BLaER1 treated with 17β-estradiol and CSF1 and Interleukin-3, amounts not matched to agents 10 nM and 100 nM (cell line): Measurements from ENCODE around the gene PSMD12.
A peak's percentile ranks its signal among the peaks of the same experiment; 100 is the strongest.

Source experiments
- H3K27ac ChIP-seq, 11 experiments: shearing (Covaris generic); formaldehyde crosslinking; 2 replicates each; pipeline ENCODE4 v1.8.1; 2022
- H3K27me3 ChIP-seq, 11 experiments: shearing (Covaris generic); formaldehyde crosslinking; 2 replicates each; pipeline ENCODE4 v1.8.1; 2022
- H3K36me3 ChIP-seq, 11 experiments: shearing (Covaris generic); formaldehyde crosslinking; 2 replicates each; pipeline ENCODE4 v1.8.1; 2022
- H3K4me1 ChIP-seq, 10 experiments: shearing (Covaris generic); formaldehyde crosslinking; 2 replicates each; pipeline ENCODE4 v1.8.1; 2022
- H3K4me2 ChIP-seq, 11 experiments: shearing (Covaris generic); formaldehyde crosslinking; 2 replicates each; pipeline ENCODE4 v1.8.1; 2022
- H3K4me3 ChIP-seq, 10 experiments: shearing (Covaris generic); formaldehyde crosslinking; 2 replicates each; pipeline ENCODE4 v1.8.1; 2022
- H3K9ac ChIP-seq, 11 experiments: shearing (Covaris generic); formaldehyde crosslinking; 2 replicates each; pipeline ENCODE4 v1.8.1; 2022
- H3K9me3 ChIP-seq, 11 experiments: shearing (Covaris generic); formaldehyde crosslinking; replicated peaks in 1 of 11; 2 replicates each; pipeline ENCODE4 v1.8.1; 2022
- H4K20me1 ChIP-seq, 11 experiments: shearing (Covaris generic); formaldehyde crosslinking; 2 replicates each; pipeline ENCODE4 v1.8.1; 2022
- Cebpa-rat ChIP-seq, 11 experiments: shearing (Covaris generic); IDR thresholded peaks; 2 replicates each; pipeline ENCODE4 v1.8.1; 2022

The PSMD12 gene

DNA sequence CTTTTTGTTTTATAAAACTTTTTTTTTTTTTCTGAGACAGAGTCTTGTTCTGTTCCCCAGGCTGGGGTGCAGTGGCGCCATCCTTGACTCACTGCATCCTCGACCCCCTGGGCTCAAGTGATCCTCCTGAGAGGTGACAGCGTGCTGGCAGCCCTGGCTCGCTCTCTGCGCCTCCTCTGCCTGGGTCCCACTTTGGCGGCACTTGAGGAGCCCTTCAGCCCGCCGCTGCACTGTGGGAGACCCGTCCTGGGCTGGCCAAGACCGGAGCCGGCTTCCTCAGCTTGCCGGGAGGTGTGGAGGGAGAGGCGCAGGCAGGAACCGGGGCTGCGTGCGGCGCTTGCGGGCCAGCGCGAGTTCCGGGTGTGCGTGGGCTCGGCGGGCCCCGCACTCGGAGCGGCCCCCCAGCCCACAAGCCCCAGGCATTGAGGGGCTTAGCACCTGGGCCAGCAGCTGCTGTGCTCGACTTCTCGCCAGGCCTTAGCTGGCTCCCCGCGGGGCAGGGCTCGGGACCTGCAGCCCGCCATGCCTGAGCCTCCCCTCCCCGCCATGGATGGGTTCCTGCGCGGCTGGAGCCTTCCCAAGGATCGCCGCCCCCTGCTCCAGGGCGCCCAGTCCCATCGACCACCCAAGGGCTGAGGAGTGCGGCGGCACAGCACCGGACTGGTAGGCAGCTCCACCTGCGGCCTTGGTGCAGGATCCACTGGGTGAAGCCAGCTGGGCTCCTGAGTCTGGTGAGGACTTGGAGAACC, 71.8 kb downstream of the PSMD12 start:
- peak overlapping the region in 5 of 11 experiments; percentile 15 to 89 (median 59); a peak in 6 of 22 replicates for H3K4me2 ChIP-seq

DNA sequence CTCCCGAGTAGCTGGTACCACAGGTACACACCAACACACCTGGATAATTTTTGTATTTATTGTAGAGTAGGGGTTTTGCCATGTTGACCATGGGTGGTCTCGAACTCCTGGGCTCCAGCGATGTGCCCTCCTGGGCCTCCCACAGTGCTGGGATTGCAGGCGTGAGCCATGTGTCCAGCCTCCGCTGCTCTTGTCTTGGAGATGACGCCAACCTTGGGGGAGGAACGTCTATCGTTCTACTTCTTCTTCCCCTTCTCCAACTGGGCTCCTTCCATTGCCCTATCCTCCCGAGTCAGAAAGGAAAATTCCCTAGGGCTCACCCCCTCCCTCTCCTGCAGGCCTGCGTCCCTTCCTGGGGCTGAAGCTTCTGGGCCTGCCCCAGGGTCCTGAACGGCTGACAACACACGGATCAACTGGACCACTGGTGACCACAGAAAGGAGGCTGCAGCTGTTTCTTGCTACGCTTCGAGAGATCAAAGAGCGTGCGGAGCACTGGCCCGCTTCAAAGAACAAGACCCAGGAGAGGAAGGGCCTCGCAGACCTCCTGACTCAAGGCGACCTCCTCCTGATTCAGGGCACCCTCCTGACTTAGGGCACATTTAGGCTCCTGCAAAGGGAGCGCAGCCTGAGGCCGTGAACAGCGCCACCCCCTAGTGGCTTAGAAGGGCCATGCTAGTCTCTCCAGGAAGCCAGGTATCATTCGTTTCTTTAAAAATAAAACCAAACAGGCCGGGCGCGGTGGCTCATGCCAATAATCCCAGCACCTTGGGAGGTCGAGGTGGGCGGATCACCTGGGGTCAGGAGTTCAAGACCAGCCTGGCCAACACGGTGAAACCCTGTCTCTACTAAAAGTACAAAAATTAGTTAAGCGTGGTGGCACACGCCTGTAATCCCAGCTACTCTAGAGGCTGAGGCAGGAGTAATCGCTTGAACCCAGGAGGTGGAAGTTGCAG, 72.8 kb downstream of the PSMD12 start:
- H3K4me2 ChIP-seq: peak overlapping the region; percentile 59 to 93 (median 75)
- peak overlapping the region in 3 of 10 experiments; percentile 40 to 45 (median 44); a peak in 6 of 20 replicates for H3K4me3 ChIP-seq
- peak overlapping the region in 5 of 11 experiments; percentile 26 to 73 (median 44); a peak in 8 of 22 replicates for H3K9ac ChIP-seq
- H3K9me3 ChIP-seq: peaks cover 0 to 5% (median 0%) of the 10 kb centered on the region in 11 experiments; a peak in 3 of 22 replicates
- H3K27me3 ChIP-seq: no peaks in the 10 kb centered on the region
- peak overlapping the region in 5 of 11 experiments; percentile 23 to 59 (median 38); a peak in 9 of 22 replicates for H3K27ac ChIP-seq
- H3K36me3 ChIP-seq: no peaks in the 10 kb centered on the region
- H4K20me1 ChIP-seq: no peaks in the 10 kb centered on the region
- peaks cover 26 to 52% (median 36%) of the 10 kb centered on the region in 10 experiments for H3K4me1 ChIP-seq
- no peak for TF ChIP-seq Cebpa-rat (IDR thresholded peaks at IDR 0.05)

More for the DNA sequence above, 71.8 kb downstream of the PSMD12 start:
- Histone ChIP-seq H3K4me3 (no peak overlapping the region), H3K36me3 (no peaks in the 10 kb centered on the region), H3K9me3 (peaks cover 0 to 5% (median 0%) of the 10 kb centered on the region in 11 experiments; a peak in 3 of 22 replicates), H3K27me3 (no peaks in the 10 kb centered on the region), H4K20me1 (no peaks in the 10 kb centered on the region), H3K4me1 (peaks cover 16 to 41% (median 29%) of the 10 kb centered on the region in 10 experiments), H3K27ac (no peak overlapping the region), H3K9ac (peak overlapping the region in 2 of 11 experiments; percentile 60 to 73; a peak in 2 of 22 replicates)
- no peak for TF ChIP-seq Cebpa-rat (IDR thresholded peaks at IDR 0.05)

DNA sequence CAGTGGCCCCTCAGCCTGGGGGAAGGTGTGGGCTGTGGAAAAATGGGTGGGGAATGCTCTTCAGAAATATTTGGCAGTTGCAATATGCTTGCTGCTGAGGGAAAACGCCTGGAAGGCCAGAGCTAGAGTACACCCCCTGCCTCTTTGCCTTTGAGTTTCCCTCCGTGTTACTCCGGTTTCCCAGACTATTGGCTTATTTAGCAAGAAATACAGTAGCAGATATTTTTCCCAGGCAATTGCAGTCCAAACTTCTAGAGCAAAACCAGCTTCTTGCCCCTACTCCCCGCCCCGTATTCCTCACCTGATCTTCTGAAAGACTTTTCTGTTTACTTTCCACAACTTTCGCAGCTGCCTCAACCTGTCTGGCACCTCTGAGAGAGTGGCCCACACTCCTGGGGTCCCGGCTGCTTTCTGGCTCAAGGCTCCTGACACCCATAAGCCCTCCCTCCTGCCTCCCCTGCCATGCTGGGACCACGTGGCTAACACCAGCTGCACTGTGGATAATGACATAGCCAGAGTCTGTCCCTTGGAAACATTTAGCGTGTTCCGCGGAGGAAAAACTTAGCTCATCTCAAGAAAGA, 75.6 kb downstream of the PSMD12 start:
- TF ChIP-seq Cebpa-rat (IDR thresholded peaks at IDR 0.05): no peak
- Histone ChIP-seq H3K27ac (no peak overlapping the region), H3K9me3 (peaks cover 0 to 5% (median 0%) of the 10 kb centered on the region in 11 experiments; a peak in 3 of 22 replicates), H3K9ac (no peak overlapping the region), H3K4me2 (no peak overlapping the region; a peak in 1 of 22 replicates), H3K27me3 (no peaks in the 10 kb centered on the region), H4K20me1 (no peaks in the 10 kb centered on the region), H3K4me1 (peaks cover 26 to 49% (median 35%) of the 10 kb centered on the region in 10 experiments), H3K36me3 (no peaks in the 10 kb centered on the region), H3K4me3 (no peak overlapping the region)

DNA sequence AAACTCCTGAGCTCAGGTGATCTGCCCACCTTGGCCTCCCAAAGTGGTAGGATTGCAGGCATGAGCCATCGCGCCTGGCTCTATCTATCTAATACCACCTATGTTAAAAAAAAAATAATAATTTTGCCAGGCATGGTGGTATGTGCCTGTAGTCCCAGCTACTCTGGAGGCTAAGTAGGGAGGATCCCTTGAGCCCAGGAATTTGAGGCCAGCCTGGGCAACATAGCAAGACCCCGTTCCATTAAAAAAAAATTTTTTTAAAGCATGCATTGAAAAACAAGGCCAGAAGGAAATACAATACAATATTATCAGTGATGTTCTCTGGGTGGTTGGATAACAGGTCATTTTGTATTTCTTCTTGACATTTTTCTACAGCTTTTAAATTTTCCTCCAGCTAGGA, 76.1 kb downstream of the PSMD12 start:
- Histone ChIP-seq H3K9ac (peak overlapping the region in 1 of 11 experiments; percentile 39; a peak in 1 of 22 replicates), H3K9me3 (no peaks in the 10 kb centered on the region; a peak in 1 of 22 replicates), H3K4me3 (no peak overlapping the region), H4K20me1 (no peaks in the 10 kb centered on the region), H3K4me2 (peak overlapping the region in 7 of 11 experiments; percentile 56 to 84 (median 77); a peak in 12 of 22 replicates), H3K36me3 (no peaks in the 10 kb centered on the region), H3K4me1 (peaks cover 26 to 49% (median 35%) of the 10 kb centered on the region in 10 experiments), H3K27ac (no peak overlapping the region), H3K27me3 (no peaks in the 10 kb centered on the region)
- TF ChIP-seq Cebpa-rat (IDR thresholded peaks at IDR 0.05): no peak

DNA sequence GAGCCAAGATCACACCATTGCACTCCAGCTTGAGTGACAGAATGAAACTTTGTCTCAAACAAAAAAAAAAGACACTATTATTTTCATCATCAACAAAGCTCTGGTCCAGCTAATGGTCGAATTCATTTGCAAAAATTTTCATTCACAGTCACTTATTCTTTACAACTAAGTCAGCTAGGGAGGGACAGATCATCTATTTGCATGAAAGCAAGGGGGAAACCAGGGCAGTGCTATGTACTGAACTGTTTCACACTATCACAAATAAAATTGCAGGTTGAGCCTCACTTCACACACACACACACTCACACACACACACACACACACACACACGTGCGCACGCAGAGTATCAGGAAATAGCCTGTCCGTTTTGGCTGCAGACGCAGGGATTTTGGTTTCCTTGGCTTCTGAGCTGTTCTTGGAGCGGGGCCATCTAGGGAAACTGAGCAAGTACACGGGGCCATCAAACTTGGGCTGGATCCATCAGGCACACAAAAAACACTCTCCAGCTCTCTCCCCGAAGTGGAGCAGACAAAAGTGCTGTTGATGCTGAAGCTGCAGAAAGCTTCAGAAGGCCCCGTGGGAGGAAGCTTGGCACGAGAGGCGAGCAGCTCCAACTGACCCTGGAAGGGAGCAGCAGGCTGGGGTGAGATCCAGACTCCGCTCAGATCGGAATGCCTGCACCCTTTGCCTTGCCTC, 77.0 kb downstream of the PSMD12 start:
- H3K27me3 ChIP-seq: no peaks in the 10 kb centered on the region
- H3K9me3 ChIP-seq: no peaks in the 10 kb centered on the region
- no peak overlapping the region for H3K27ac ChIP-seq
- H4K20me1 ChIP-seq: no peaks in the 10 kb centered on the region
- H3K36me3 ChIP-seq: no peaks in the 10 kb centered on the region
- peaks cover 24 to 46% (median 35%) of the 10 kb centered on the region in 10 experiments for H3K4me1 ChIP-seq
- H3K4me2 ChIP-seq: peak overlapping the region; percentile 53 to 84 (median 74)
- H3K9ac ChIP-seq: peak overlapping the region in 6 of 11 experiments; percentile 26 to 52 (median 45); a peak in 7 of 22 replicates
- no peak overlapping the region; a peak in 2 of 20 replicates for H3K4me3 ChIP-seq
- TF ChIP-seq Cebpa-rat (IDR thresholded peaks at IDR 0.05): no peak
